SH-SY5Y (cell line): ENCODE results near the gene PACS1.

Experiments
- GATA2 ChIP-seq: IDR thresholded peaks from 2 replicates; pipeline ENCODE4 v1.6.1; 2011; ENCODE audit warnings: mild to moderate bottlenecking, low read depth, low read length
- GATA3 ChIP-seq: IDR thresholded peaks from 2 replicates; pipeline ENCODE4 v1.6.1; 2011; ENCODE audit warnings: low read depth, mild to moderate bottlenecking, low read length, moderate library complexity

DNA sequence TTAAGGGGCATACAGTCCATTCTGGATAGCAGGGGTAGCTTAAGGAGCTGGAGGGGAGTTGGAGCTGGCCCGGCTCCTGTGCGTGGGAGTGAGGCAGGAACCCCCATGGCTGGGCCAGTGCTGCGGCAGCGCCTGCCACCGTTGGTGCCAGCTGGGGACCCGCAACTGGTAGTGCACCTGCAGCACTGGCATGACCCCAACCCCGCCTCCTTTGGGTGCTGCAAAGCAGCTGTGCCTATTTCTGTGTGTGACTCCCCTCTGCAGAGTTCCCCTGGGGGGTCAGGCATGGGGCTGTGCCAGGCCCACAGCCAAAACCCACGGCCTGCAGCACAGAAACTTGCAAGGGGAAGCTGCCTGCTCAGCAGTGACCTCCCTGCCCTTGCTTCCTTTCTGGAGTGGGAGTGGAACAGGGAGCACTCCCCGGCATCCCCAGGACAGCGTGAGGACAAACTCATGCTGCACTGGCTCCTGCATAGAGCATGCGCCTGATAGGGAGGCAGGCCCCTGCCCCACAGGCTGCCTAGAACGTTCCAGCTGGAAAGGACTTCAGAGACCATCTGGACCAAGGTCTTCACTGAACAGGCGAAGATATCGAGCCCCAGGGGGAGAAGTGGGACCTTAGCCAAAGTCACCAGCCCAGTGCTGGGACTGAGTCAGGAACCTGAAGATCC is 172.2 kb downstream of the PACS1 start:
- TF ChIP-seq GATA2: no peak
- TF ChIP-seq GATA3: no peak
